ENCODE data around the gene ARHGAP28. TPM values are rescaled to one million over a fixed set of nuclear protein-coding genes. Genes with fewer than 3 reads are reported as not detected.

ARHGAP28 gene
- total RNA-seq, 1 experiment from 2014 or later = 118 TPM

- CTCF ChIA-PET = no interaction called here
These were observed 48.0 kb downstream of the ARHGAP28 start for GRCh38 chr18:6777509-6777908.

GRCh38 chr18:6778459-6779247 lies 49.1 kb downstream of the ARHGAP28 start:
- CTCF ChIA-PET = no interaction called here
- Histone ChIP-seq H3K36me3 (ENCODE audit: control insufficient read depth, insufficient read depth, low read length) (no peaks in the 10 kb centered on the region), H3K9me3 (no peaks in the 10 kb centered on the region), H3K27me3 (replicated peaks; ENCODE audit: control insufficient read depth, insufficient read depth, low read length) (no peaks in the 10 kb centered on the region), H3K4me3 (ENCODE audit: low read depth, low read length) (no peak overlapping the region), H3K4me1 (peaks cover 42% of the 10 kb centered on the region)
- intact Hi-C loops (cut with micrococcal nuclease; ENCODE audit: unreplicated experiment) = no loop called here
- Mint-ChIP-seq H3K9me3 (ENCODE audit: unreplicated experiment) (no peaks in the 10 kb centered on the region), H3K27me3 (ENCODE audit: insufficient read depth, unreplicated experiment) (no peaks in the 10 kb centered on the region), H3K27ac (ENCODE audit: unreplicated experiment) (peak overlapping the region; percentile 27), H3K4me1 (ENCODE audit: low read depth, unreplicated experiment) (peaks cover 39% of the 10 kb centered on the region), H3K36me3 (ENCODE audit: insufficient read depth, unreplicated experiment) (peaks cover 27% of the 10 kb centered on the region), H3K4me3 (ENCODE audit: unreplicated experiment) (no peak overlapping the region)
- POLR2A ChIA-PET = no interaction called here
- BruUV-seq (replicated peaks) = no TSS peak
- no peak for DNase-seq
- TF ChIP-seq CTCF (IDR thresholded peaks at IDR 0.05; ENCODE audit: insufficient read depth in 1 of 2, low read depth in 1 of 2, low read length in 1 of 2, severe bottlenecking in 1 of 2, unreplicated experiment in 1 of 2) = no peak

More at GRCh38 chr18:6777509-6777908, 48.0 kb downstream of the ARHGAP28 start:
- POLR2A ChIA-PET = no interaction called here
- Histone ChIP-seq H3K9me3 (no peaks in the 10 kb centered on the region), H3K4me3 (ENCODE audit: low read depth, low read length) (no peak overlapping the region), H3K36me3 (ENCODE audit: control insufficient read depth, insufficient read depth, low read length) (no peaks in the 10 kb centered on the region), H3K4me1 (peaks cover 33% of the 10 kb centered on the region), H3K27me3 (replicated peaks; ENCODE audit: control insufficient read depth, insufficient read depth, low read length) (no peaks in the 10 kb centered on the region)
- no peak for TF ChIP-seq CTCF (IDR thresholded peaks at IDR 0.05; ENCODE audit: insufficient read depth in 1 of 2, low read depth in 1 of 2, low read length in 1 of 2, severe bottlenecking in 1 of 2, unreplicated experiment in 1 of 2)
- no peak overlapping the region for H3K4me3 Mint-ChIP-seq (ENCODE audit: unreplicated experiment)
- intact Hi-C loops (cut with micrococcal nuclease; ENCODE audit: unreplicated experiment) = no loop called here
- H3K27ac Mint-ChIP-seq (ENCODE audit: unreplicated experiment) = peak overlapping the region; percentile 12
- no TSS peak for BruUV-seq (replicated peaks)
- H3K27me3 Mint-ChIP-seq (ENCODE audit: insufficient read depth, unreplicated experiment) = no peaks in the 10 kb centered on the region
- H3K4me1 Mint-ChIP-seq (ENCODE audit: low read depth, unreplicated experiment) = peaks cover 37% of the 10 kb centered on the region
- DNase-seq = no peak
- H3K36me3 Mint-ChIP-seq (ENCODE audit: insufficient read depth, unreplicated experiment) = peaks cover 16% of the 10 kb centered on the region
- H3K9me3 Mint-ChIP-seq (ENCODE audit: unreplicated experiment) = no peaks in the 10 kb centered on the region

GRCh38 chr18:6781142-6781714 lies 51.7 kb downstream of the ARHGAP28 start:
- no peaks in the 10 kb centered on the region for H3K36me3 ChIP-seq (ENCODE audit: control insufficient read depth, insufficient read depth, low read length)
- peaks cover 60% of the 10 kb centered on the region for H3K4me1 Mint-ChIP-seq (ENCODE audit: low read depth, unreplicated experiment)
- peaks cover 45% of the 10 kb centered on the region for H3K36me3 Mint-ChIP-seq (ENCODE audit: insufficient read depth, unreplicated experiment)
- no peaks in the 10 kb centered on the region for H3K9me3 ChIP-seq
- POLR2A ChIA-PET = no interaction called here
- peak overlapping the region; percentile 83 for H3K27ac Mint-ChIP-seq (ENCODE audit: unreplicated experiment)
- no TSS peak for BruUV-seq (replicated peaks)
- CTCF ChIA-PET = no interaction called here
- H3K4me3 ChIP-seq (ENCODE audit: low read depth, low read length) = no peak overlapping the region
- no peaks in the 10 kb centered on the region for H3K9me3 Mint-ChIP-seq (ENCODE audit: unreplicated experiment)
- peaks cover 67% of the 10 kb centered on the region for H3K4me1 ChIP-seq
- peak overlapping the region; percentile 10 for H3K4me3 Mint-ChIP-seq (ENCODE audit: unreplicated experiment)
- DNase-seq = peak; percentile 50 to 66
- TF ChIP-seq CTCF (IDR thresholded peaks at IDR 0.05; ENCODE audit: insufficient read depth in 1 of 2, low read depth in 1 of 2, low read length in 1 of 2, severe bottlenecking in 1 of 2, unreplicated experiment in 1 of 2) = no peak
- no peaks in the 10 kb centered on the region for H3K27me3 ChIP-seq (replicated peaks; ENCODE audit: control insufficient read depth, insufficient read depth, low read length)
- intact Hi-C loops (cut with micrococcal nuclease; ENCODE audit: unreplicated experiment) = loop anchor here (5.0 to 10.0 kb wide), 2 partner anchors 49 to 96 kb away; no protein-coding TSS in a partner anchor
- H3K27me3 Mint-ChIP-seq (ENCODE audit: insufficient read depth, unreplicated experiment) = no peaks in the 10 kb centered on the region

Data from Caco-2 (cell line).